ENCODE results near the gene GRM8.
"Not testable (repeated sequence)": the region's sequence is repeated elsewhere in the genome, so short reads cannot be mapped to it uniquely, and the experiment has no call there.

Gene GRM8

DNA sequence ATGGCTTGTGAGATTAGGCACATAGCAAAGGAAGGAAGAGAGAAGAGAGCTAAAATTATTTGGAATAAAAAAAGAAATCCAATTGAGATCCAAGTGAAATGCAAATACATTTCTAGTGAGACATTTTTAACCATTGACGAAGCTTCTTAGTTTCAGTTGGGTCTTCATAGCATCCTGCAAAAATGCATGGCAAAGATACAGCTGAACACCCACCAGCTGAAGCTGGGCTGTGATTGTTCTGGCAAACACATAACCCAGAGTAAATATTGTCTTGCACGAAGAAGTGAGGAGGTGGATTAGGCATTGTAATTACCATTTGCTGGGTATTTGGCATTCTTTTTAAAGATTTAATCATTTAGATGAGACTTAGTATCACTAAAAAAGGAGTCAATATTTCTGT, 409.4 kb downstream of the GRM8 start:
- no peak overlapping the region for H3K4me3 Mint-ChIP-seq
- no peaks in the 10 kb centered on the region for H3K27me3 Mint-ChIP-seq
- H3K9me3 Mint-ChIP-seq, result no peaks in the 10 kb centered on the region
- H3K4me1 Mint-ChIP-seq, result no peaks in the 10 kb centered on the region
- no peaks in the 10 kb centered on the region for H3K36me3 Mint-ChIP-seq (ENCODE audit: insufficient read depth)
- no peak overlapping the region for H3K27ac Mint-ChIP-seq (ENCODE audit: low read depth)
- no peak for DNase-seq (ENCODE audit: low spot score in 2 of 2)
- ATAC-seq (replicated peaks; ENCODE audit: extremely low read depth, poor library complexity, severe bottlenecking), result no peak

DNA sequence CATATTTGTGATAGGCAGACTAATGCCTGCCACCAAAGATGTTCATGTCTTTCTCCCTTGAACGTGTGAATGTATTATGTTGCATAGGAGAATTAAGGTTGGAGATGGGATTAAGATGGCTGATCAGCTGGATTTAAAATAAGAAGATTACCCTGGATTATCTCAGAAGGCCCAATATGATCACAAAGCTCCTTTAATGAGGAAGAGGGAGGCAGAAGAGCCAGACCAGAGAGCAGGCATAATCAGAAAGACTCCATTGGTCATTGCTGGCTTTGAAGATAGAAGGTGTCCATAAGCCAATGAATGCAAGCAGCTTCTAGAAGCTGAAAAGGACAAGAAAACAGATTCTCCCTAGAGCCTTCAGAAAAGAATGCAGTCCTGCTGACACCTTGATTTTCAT, 410.3 kb downstream of the GRM8 start:
- DNase-seq (ENCODE audit: low spot score in 2 of 2), result no peak
- no peaks in the 10 kb centered on the region for H3K36me3 Mint-ChIP-seq (ENCODE audit: insufficient read depth)
- H3K4me3 Mint-ChIP-seq, result no peak overlapping the region
- H3K27me3 Mint-ChIP-seq, result no peaks in the 10 kb centered on the region
- H3K9me3 Mint-ChIP-seq, result no peaks in the 10 kb centered on the region
- ATAC-seq (replicated peaks; ENCODE audit: extremely low read depth, poor library complexity, severe bottlenecking), result no peak
- no peaks in the 10 kb centered on the region for H3K4me1 Mint-ChIP-seq
- H3K27ac Mint-ChIP-seq (ENCODE audit: low read depth), result no peak overlapping the region

GRCh38 chr7:126840869-126841268, 411.9 kb downstream of the GRM8 start:
- no peak for DNase-seq (ENCODE audit: low spot score in 2 of 2)
- H3K27me3 Mint-ChIP-seq, result no peaks in the 10 kb centered on the region
- H3K36me3 Mint-ChIP-seq (ENCODE audit: insufficient read depth), result no peaks in the 10 kb centered on the region
- H3K27ac Mint-ChIP-seq (ENCODE audit: low read depth), result no peak overlapping the region
- no peaks in the 10 kb centered on the region for H3K4me1 Mint-ChIP-seq
- ATAC-seq (replicated peaks; ENCODE audit: extremely low read depth, poor library complexity, severe bottlenecking), result no peak
- H3K4me3 Mint-ChIP-seq, result no peak overlapping the region
- H3K9me3 Mint-ChIP-seq, result no peaks in the 10 kb centered on the region

GRCh38 chr7:126839624-126840023, 413.1 kb downstream of the GRM8 start:
- DNase-seq (ENCODE audit: low spot score in 2 of 2) (no peak), ATAC-seq (replicated peaks; ENCODE audit: extremely low read depth, poor library complexity, severe bottlenecking) (no peak)
- Mint-ChIP-seq H3K27ac (ENCODE audit: low read depth) (no peak overlapping the region), H3K36me3 (ENCODE audit: insufficient read depth) (no peaks in the 10 kb centered on the region), H3K27me3 (no peaks in the 10 kb centered on the region), H3K4me1 (no peaks in the 10 kb centered on the region), H3K9me3 (no peaks in the 10 kb centered on the region), H3K4me3 (no peak overlapping the region)

DNA sequence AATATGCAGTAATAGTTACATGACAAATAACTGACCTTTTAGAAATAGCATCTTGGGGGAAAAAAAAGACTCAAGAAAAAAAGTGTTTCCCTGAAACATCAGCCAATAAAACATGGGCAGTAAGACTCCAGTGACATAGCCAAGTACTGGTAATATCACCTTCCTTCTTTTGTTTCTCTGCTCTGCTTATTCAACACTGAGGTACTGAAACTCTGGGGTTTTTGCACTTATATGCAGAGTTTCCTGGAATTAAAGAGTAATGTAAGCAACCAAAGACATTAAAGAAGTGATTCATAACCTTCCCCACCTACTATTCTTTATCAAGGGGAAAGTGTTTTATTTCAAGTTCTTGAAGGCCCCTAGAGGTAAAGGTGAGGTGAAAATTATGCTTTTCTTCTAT, 414.5 kb downstream of the GRM8 start:
- Mint-ChIP-seq H3K27me3 (no peaks in the 10 kb centered on the region), H3K4me1 (no peaks in the 10 kb centered on the region), H3K4me3 (no peak overlapping the region), H3K9me3 (no peaks in the 10 kb centered on the region), H3K36me3 (ENCODE audit: insufficient read depth) (no peaks in the 10 kb centered on the region), H3K27ac (ENCODE audit: low read depth) (no peak overlapping the region)
- DNase-seq (ENCODE audit: low spot score in 2 of 2) (no peak), ATAC-seq (replicated peaks; ENCODE audit: extremely low read depth, poor library complexity, severe bottlenecking) (no peak)

DNA sequence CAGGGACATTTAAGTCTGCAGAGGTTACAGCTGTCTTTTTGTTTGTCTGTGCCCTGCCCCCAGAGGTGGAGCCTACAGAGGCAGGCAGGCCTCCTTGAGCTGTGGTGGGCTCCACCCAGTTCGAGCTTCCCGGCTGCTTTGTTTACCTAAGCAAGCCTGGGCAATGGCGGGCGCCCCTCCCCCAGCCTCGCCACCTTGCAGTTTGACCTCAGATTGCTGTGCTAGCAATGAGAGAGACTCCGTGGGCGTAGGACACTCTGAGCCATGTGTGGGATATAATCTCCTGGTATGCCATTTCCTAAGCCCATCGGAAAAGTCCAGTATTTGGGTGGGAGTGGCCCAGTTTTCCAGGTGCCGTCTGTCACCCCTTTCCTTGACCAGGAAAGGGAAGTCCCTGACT, 421.5 kb downstream of the GRM8 start:
- DNase-seq (ENCODE audit: low spot score in 2 of 2); H3K4me1 Mint-ChIP-seq; H3K27ac Mint-ChIP-seq (ENCODE audit: low read depth); ATAC-seq (replicated peaks; ENCODE audit: extremely low read depth, poor library complexity, severe bottlenecking); H3K27me3 Mint-ChIP-seq; H3K36me3 Mint-ChIP-seq (ENCODE audit: insufficient read depth); H3K4me3 Mint-ChIP-seq: not testable (repeated sequence)
- H3K9me3 Mint-ChIP-seq, result peaks cover 11% of the 10 kb centered on the region

DNA sequence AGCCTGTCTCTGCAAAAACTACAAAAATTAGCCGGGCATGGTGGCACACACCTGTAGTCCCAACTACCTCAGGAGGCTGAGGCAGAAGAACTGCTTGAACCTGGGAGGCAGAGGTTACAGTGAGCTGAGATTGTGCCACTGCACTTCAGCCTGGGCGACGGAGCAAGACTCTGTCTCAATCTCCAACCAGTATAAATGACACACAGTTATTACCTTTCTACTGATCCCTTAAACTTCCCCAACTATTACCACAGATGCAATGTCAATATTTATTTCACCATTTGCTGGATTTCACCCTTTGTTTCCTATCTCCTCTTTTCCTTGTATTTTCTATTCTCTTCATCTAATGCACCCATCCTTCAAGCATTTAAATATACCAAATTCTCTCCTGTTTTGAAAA, 431.8 kb downstream of the GRM8 start:
- H3K27me3 Mint-ChIP-seq, result no peaks in the 10 kb centered on the region
- no peaks in the 10 kb centered on the region for H3K36me3 Mint-ChIP-seq (ENCODE audit: insufficient read depth)
- H3K9me3 Mint-ChIP-seq, result peaks cover 7% of the 10 kb centered on the region
- DNase-seq (ENCODE audit: low spot score in 2 of 2) (no peak), ATAC-seq (replicated peaks; ENCODE audit: extremely low read depth, poor library complexity, severe bottlenecking) (no peak)
- no peaks in the 10 kb centered on the region for H3K4me1 Mint-ChIP-seq
- H3K4me3 Mint-ChIP-seq, result no peak overlapping the region
- no peak overlapping the region for H3K27ac Mint-ChIP-seq (ENCODE audit: low read depth)

DNA sequence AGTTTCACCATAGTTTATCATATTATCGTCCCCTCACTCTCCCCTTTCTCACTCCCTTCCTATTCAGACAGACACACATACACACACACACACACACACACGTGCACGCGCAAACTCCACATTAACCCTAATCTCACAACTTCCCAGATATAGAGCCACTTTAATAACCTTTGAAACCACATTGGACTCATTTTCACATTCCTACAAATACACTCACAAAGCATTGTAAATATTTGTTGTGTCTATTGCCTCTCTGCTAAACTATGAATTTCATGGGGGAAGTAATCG, 433.6 kb downstream of the GRM8 start:
- no peak for DNase-seq (ENCODE audit: low spot score in 2 of 2)
- peaks cover 7% of the 10 kb centered on the region for H3K9me3 Mint-ChIP-seq

GRCh38 chr7:126818393-126819196, 434.1 kb downstream of the GRM8 start:
- DNase-seq (ENCODE audit: low spot score in 2 of 2), result no peak
- Mint-ChIP-seq H3K4me1 (no peaks in the 10 kb centered on the region), H3K4me3 (no peak overlapping the region), H3K27ac (ENCODE audit: low read depth) (no peak overlapping the region), H3K27me3 (no peaks in the 10 kb centered on the region), H3K36me3 (ENCODE audit: insufficient read depth) (no peaks in the 10 kb centered on the region), H3K9me3 (peaks cover 7% of the 10 kb centered on the region)
- no peak for ATAC-seq (replicated peaks; ENCODE audit: extremely low read depth, poor library complexity, severe bottlenecking)

More for the DNA sequence above, 433.6 kb downstream of the GRM8 start:
- no peaks in the 10 kb centered on the region for H3K27me3 Mint-ChIP-seq
- no peak overlapping the region for H3K4me3 Mint-ChIP-seq
- H3K36me3 Mint-ChIP-seq (ENCODE audit: insufficient read depth), result no peaks in the 10 kb centered on the region
- no peaks in the 10 kb centered on the region for H3K4me1 Mint-ChIP-seq
- ATAC-seq (replicated peaks; ENCODE audit: extremely low read depth, poor library complexity, severe bottlenecking), result no peak
- H3K27ac Mint-ChIP-seq (ENCODE audit: low read depth), result no peak overlapping the region

- DNase-seq (ENCODE audit: low spot score in 2 of 2), result no peak
- H3K9me3 Mint-ChIP-seq, result no peaks in the 10 kb centered on the region
- H3K27ac Mint-ChIP-seq (ENCODE audit: low read depth), result no peak overlapping the region
- H3K27me3 Mint-ChIP-seq, result no peaks in the 10 kb centered on the region
- no peak overlapping the region for H3K4me3 Mint-ChIP-seq
- no peak for ATAC-seq (replicated peaks; ENCODE audit: extremely low read depth, poor library complexity, severe bottlenecking)
- H3K36me3 Mint-ChIP-seq (ENCODE audit: insufficient read depth), result no peaks in the 10 kb centered on the region
- H3K4me1 Mint-ChIP-seq, result no peaks in the 10 kb centered on the region
Measured at GRCh38 chr7:126809188-126809587, 443.6 kb downstream of the GRM8 start.

DNA sequence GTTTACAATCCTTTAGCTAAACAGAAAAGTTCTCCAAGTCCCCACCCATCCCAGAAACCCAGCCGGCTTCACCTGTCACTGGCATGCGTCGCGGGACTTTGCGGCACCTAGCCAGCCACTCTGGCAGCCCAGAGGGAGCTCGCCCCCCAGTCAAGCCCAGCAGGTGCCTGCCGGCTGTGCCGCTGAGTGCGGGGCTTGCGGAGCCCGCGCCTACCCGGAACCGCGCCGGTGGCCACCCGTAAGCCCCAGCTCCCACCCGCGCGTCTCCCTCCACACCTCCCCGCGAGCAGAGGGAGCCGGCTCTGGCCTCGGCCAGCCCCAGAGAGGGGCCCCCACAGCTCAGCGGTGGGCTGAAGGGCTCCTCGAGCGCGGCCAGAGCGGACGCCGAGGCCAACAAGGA, 446.1 kb downstream of the GRM8 start:
- Mint-ChIP-seq H3K27ac (ENCODE audit: low read depth) (no peak overlapping the region), H3K4me3 (no peak overlapping the region), H3K9me3 (no peaks in the 10 kb centered on the region), H3K36me3 (ENCODE audit: insufficient read depth) (no peaks in the 10 kb centered on the region), H3K4me1 (no peaks in the 10 kb centered on the region), H3K27me3 (no peaks in the 10 kb centered on the region)
- ATAC-seq (replicated peaks; ENCODE audit: extremely low read depth, poor library complexity, severe bottlenecking) (no peak), DNase-seq (ENCODE audit: low spot score in 2 of 2) (no peak)

DNA sequence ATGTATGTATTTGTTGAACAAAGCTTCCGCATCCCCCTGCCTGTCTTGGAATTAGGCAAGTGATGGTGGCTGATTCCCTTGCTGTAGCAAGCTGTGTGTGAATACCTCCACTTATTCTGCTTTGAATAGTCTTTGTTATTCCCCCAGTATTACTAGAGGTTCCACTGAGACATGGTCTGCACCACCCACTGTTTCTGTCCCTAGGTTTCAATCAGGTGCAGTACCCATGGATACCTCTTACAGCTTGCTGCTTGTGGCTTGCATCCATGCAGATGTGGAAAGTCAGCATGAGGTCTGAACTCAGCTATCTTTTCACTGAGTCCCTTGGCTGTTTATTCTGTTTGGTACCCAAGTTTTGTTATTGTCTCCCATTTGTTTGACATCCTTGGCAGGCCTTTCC, 447.4 kb downstream of the GRM8 start:
- DNase-seq (ENCODE audit: low spot score in 2 of 2), result no peak
- H3K9me3 Mint-ChIP-seq, result no peaks in the 10 kb centered on the region
- H3K4me1 Mint-ChIP-seq, result no peaks in the 10 kb centered on the region
- no peak for ATAC-seq (replicated peaks; ENCODE audit: extremely low read depth, poor library complexity, severe bottlenecking)
- no peaks in the 10 kb centered on the region for H3K36me3 Mint-ChIP-seq (ENCODE audit: insufficient read depth)
- H3K27ac Mint-ChIP-seq (ENCODE audit: low read depth), result no peak overlapping the region
- H3K27me3 Mint-ChIP-seq, result no peaks in the 10 kb centered on the region
- H3K4me3 Mint-ChIP-seq, result no peak overlapping the region

- H3K4me3 Mint-ChIP-seq, result no peak overlapping the region
- DNase-seq (ENCODE audit: low spot score in 2 of 2), result no peak
- no peaks in the 10 kb centered on the region for H3K27me3 Mint-ChIP-seq
- H3K9me3 Mint-ChIP-seq, result no peaks in the 10 kb centered on the region
- no peak for ATAC-seq (replicated peaks; ENCODE audit: extremely low read depth, poor library complexity, severe bottlenecking)
- H3K36me3 Mint-ChIP-seq (ENCODE audit: insufficient read depth), result no peaks in the 10 kb centered on the region
- H3K4me1 Mint-ChIP-seq, result no peaks in the 10 kb centered on the region
- H3K27ac Mint-ChIP-seq (ENCODE audit: low read depth), result no peak overlapping the region
Measured at GRCh38 chr7:126804604-126805003, 448.1 kb downstream of the GRM8 start.

GRCh38 chr7:126803990-126804389, 448.8 kb downstream of the GRM8 start:
- ATAC-seq (replicated peaks; ENCODE audit: extremely low read depth, poor library complexity, severe bottlenecking), result no peak
- Mint-ChIP-seq H3K4me3 (no peak overlapping the region), H3K4me1 (no peaks in the 10 kb centered on the region), H3K27me3 (no peaks in the 10 kb centered on the region), H3K9me3 (no peaks in the 10 kb centered on the region), H3K36me3 (ENCODE audit: insufficient read depth) (no peaks in the 10 kb centered on the region), H3K27ac (ENCODE audit: low read depth) (no peak overlapping the region)
- no peak for DNase-seq (ENCODE audit: low spot score in 2 of 2)

Measured in central memory CD8-positive, alpha-beta T cell (primary cell).